Vagina (tissue), 2 donors: ENCODE measurements around the gene DAGLA.

ENCODE experiments used
- POLR2A ChIP-seq, 2 donors: fragments of 450-650 bp; IDR thresholded peaks; one replicate each; pipeline ENCODE4 v1.6.1; 2017; ENCODE audit warnings: antibody characterized with exemption in 2 of 2, mild to moderate bottlenecking in 2 of 2, moderate library complexity in 2 of 2
- TF ChIP-seq, protein P1 (sequence below), 3 experiments: fragments of 450-650 bp in 2 of 3; fragments of 200-600 bp in 1 of 3; sonication (generic) in 1 of 3; IDR thresholded peaks; one replicate each; pipeline ENCODE4 v1.5.1; 2017 to 2019; ENCODE audit warnings: antibody characterized with exemption in 3 of 3, mild to moderate bottlenecking in 2 of 3, moderate library complexity in 2 of 3

DNA sequence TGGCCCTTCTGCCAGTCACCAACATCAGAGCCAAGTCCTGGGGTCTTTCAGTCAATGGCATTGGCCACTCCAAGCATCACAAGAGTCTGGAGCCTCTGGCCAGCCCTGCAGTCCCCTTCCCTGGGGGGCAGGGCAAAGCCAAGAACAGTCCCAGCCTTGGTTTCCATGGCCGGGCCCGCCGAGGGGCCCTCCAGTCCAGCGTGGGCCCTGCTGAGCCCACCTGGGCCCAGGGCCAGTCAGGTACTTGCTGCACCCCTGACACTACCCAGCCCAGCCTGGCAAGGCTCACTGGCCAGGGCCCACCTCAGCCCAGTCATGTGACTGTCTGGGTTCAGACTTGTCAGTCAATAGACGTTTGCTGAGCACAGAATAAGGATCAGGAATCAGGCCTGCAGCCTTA lies 101.4 kb downstream of the DAGLA start:
- TF ChIP-seq POLR2A (IDR thresholded peaks at IDR 0.05): no peak
- TF ChIP-seq, protein P1, sequence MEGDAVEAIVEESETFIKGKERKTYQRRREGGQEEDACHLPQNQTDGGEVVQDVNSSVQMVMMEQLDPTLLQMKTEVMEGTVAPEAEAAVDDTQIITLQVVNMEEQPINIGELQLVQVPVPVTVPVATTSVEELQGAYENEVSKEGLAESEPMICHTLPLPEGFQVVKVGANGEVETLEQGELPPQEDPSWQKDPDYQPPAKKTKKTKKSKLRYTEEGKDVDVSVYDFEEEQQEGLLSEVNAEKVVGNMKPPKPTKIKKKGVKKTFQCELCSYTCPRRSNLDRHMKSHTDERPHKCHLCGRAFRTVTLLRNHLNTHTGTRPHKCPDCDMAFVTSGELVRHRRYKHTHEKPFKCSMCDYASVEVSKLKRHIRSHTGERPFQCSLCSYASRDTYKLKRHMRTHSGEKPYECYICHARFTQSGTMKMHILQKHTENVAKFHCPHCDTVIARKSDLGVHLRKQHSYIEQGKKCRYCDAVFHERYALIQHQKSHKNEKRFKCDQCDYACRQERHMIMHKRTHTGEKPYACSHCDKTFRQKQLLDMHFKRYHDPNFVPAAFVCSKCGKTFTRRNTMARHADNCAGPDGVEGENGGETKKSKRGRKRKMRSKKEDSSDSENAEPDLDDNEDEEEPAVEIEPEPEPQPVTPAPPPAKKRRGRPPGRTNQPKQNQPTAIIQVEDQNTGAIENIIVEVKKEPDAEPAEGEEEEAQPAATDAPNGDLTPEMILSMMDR (IDR thresholded peaks at IDR 0.05): no peak
